ENCODE measurements around the gene ZFTA. TPM values are rescaled to one million over a fixed set of nuclear protein-coding genes. Genes with fewer than 3 reads are reported as not detected.
A peak's percentile ranks its signal among the peaks of the same experiment; 100 is the strongest.

ZFTA gene
- polyA plus RNA-seq, 1 donor from 2014 or later: 0.39 TPM

GRCh38 chr11:63766531-63767235 lies 1.9 kb downstream of the ZFTA start:
- peak overlapping the region in 1 of 3 donors; percentile 90 for H3K27ac Mint-ChIP-seq
- H3K4me1 Mint-ChIP-seq: peaks cover 1 to 9% (median 5%) of the 10 kb centered on the region in 3 donors
- peaks cover 2% of the 10 kb centered on the region for H3K27me3 Mint-ChIP-seq
- peaks cover 2% of the 10 kb centered on the region for H3K36me3 Mint-ChIP-seq
- H3K4me3 Mint-ChIP-seq: peak overlapping the region in 3 of 4 donors; percentile 88 to 98 (median 89)
- H3K9me3 Mint-ChIP-seq: no peaks in the 10 kb centered on the region

GRCh38 chr11:63765688-63766241 lies 2.8 kb downstream of the ZFTA start:
- H3K27ac Mint-ChIP-seq: no peak overlapping the region
- H3K36me3 Mint-ChIP-seq: no peaks in the 10 kb centered on the region
- no peaks in the 10 kb centered on the region for H3K9me3 Mint-ChIP-seq
- peak overlapping the region in 2 of 4 donors; percentile 43 to 98 for H3K4me3 Mint-ChIP-seq
- peaks cover 1 to 9% (median 5%) of the 10 kb centered on the region in 3 donors for H3K4me1 Mint-ChIP-seq
- peaks cover 2% of the 10 kb centered on the region for H3K27me3 Mint-ChIP-seq

GRCh38 chr11:63764679-63765647 lies 3.6 kb downstream of the ZFTA start:
- Mint-ChIP-seq H3K27ac (no peak overlapping the region), H3K36me3 (no peaks in the 10 kb centered on the region), H3K9me3 (no peaks in the 10 kb centered on the region), H3K27me3 (no peaks in the 10 kb centered on the region), H3K4me3 (peak overlapping the region in 1 of 4 donors; percentile 43), H3K4me1 (peaks cover 1 to 9% (median 5%) of the 10 kb centered on the region in 3 donors)

- Mint-ChIP-seq H3K9me3 (no peaks in the 10 kb centered on the region), H3K4me3 (no peak overlapping the region), H3K27ac (no peak overlapping the region), H3K4me1 (peaks cover 0 to 9% (median 3%) of the 10 kb centered on the region in 3 donors), H3K36me3 (no peaks in the 10 kb centered on the region), H3K27me3 (no peaks in the 10 kb centered on the region)
These were observed 4.3 kb downstream of the ZFTA start for GRCh38 chr11:63764340-63764678.

- Mint-ChIP-seq H3K4me3 (no peak overlapping the region), H3K9me3 (no peaks in the 10 kb centered on the region), H3K27ac (no peak overlapping the region), H3K27me3 (no peaks in the 10 kb centered on the region), H3K36me3 (no peaks in the 10 kb centered on the region), H3K4me1 (peaks cover 0 to 9% (median 3%) of the 10 kb centered on the region in 3 donors)
These were observed 4.9 kb downstream of the ZFTA start for GRCh38 chr11:63763496-63764339.

GRCh38 chr11:63762654-63763495 lies 5.7 kb downstream of the ZFTA start:
- no peak overlapping the region for H3K27ac Mint-ChIP-seq
- no peaks in the 10 kb centered on the region for H3K36me3 Mint-ChIP-seq
- no peak overlapping the region for H3K4me3 Mint-ChIP-seq
- no peaks in the 10 kb centered on the region for H3K9me3 Mint-ChIP-seq
- H3K27me3 Mint-ChIP-seq: no peaks in the 10 kb centered on the region
- peaks cover 0 to 8% (median 3%) of the 10 kb centered on the region in 3 donors for H3K4me1 Mint-ChIP-seq

- no peak overlapping the region for H3K27ac Mint-ChIP-seq
These were observed 6.5 kb downstream of the ZFTA start for GRCh38 chr11:63761931-63762653.

GRCh38 chr11:63761188-63761587 lies 7.4 kb downstream of the ZFTA start:
- Mint-ChIP-seq H3K9me3 (no peaks in the 10 kb centered on the region), H3K4me1 (no peaks in the 10 kb centered on the region), H3K36me3 (no peaks in the 10 kb centered on the region), H3K4me3 (no peak overlapping the region), H3K27me3 (no peaks in the 10 kb centered on the region), H3K27ac (no peak overlapping the region)

More at GRCh38 chr11:63761931-63762653, 6.5 kb downstream of the ZFTA start:
- Mint-ChIP-seq H3K9me3 (no peaks in the 10 kb centered on the region), H3K27me3 (no peaks in the 10 kb centered on the region), H3K4me1 (peaks cover 0 to under 1% (median 0%) of the 10 kb centered on the region in 3 donors), H3K36me3 (no peaks in the 10 kb centered on the region), H3K4me3 (no peak overlapping the region)

- H3K9me3 Mint-ChIP-seq: no peaks in the 10 kb centered on the region
These were observed 8.0 kb downstream of the ZFTA start for GRCh38 chr11:63760487-63761079.

GRCh38 chr11:63756919-63757761 lies 11.4 kb downstream of the ZFTA start:
- Mint-ChIP-seq H3K4me3 (no peak overlapping the region), H3K9me3 (no peaks in the 10 kb centered on the region), H3K27ac (peak overlapping the region in 1 of 3 donors; percentile 57), H3K36me3 (no peaks in the 10 kb centered on the region), H3K27me3 (no peaks in the 10 kb centered on the region), H3K4me1 (no peaks in the 10 kb centered on the region)

More at GRCh38 chr11:63760487-63761079, 8.0 kb downstream of the ZFTA start:
- Mint-ChIP-seq H3K36me3 (no peaks in the 10 kb centered on the region), H3K27ac (peak overlapping the region in 1 of 3 donors; percentile 23), H3K27me3 (no peaks in the 10 kb centered on the region), H3K4me3 (no peak overlapping the region), H3K4me1 (no peaks in the 10 kb centered on the region)

- H3K4me3 Mint-ChIP-seq: no peak overlapping the region
- no peaks in the 10 kb centered on the region for H3K27me3 Mint-ChIP-seq
- peaks cover 4% of the 10 kb centered on the region for H3K36me3 Mint-ChIP-seq
- no peak overlapping the region for H3K27ac Mint-ChIP-seq
- no peaks in the 10 kb centered on the region for H3K9me3 Mint-ChIP-seq
- peaks cover 0 to 1% (median 0%) of the 10 kb centered on the region in 3 donors for H3K4me1 Mint-ChIP-seq
These were observed 19.0 kb downstream of the ZFTA start for GRCh38 chr11:63749624-63750023.

- Mint-ChIP-seq H3K4me1 (peaks cover 0 to 1% (median 0%) of the 10 kb centered on the region in 3 donors), H3K4me3 (no peak overlapping the region), H3K36me3 (peaks cover 5% of the 10 kb centered on the region), H3K27me3 (no peaks in the 10 kb centered on the region), H3K9me3 (no peaks in the 10 kb centered on the region), H3K27ac (no peak overlapping the region)
These were observed 21.6 kb downstream of the ZFTA start for GRCh38 chr11:63747011-63747410.
